NCI-H146 treated with DMSO at 0.1 percent for 48 hours (cell line): ENCODE measurements around the gene WDR33.

Source experiments
- DNase-seq: peaks from one replicate; lab custom pipeline; 2025; ENCODE audit not compliant: unreplicated experiment; lab: John Stamatoyannopoulos, UW

WDR33 gene

GRCh38 chr2:127674241-127675209, 136.4 kb downstream of the WDR33 start:
- no peak for DNase-seq

GRCh38 chr2:127673291-127674069, 137.5 kb downstream of the WDR33 start:
- no peak for DNase-seq

- DNase-seq = no peak
These were observed 138.4 kb downstream of the WDR33 start for GRCh38 chr2:127672341-127673224.

- DNase-seq = no peak
These were observed 139.2 kb downstream of the WDR33 start for GRCh38 chr2:127671557-127672302.

- DNase-seq = no peak
These were observed 140.0 kb downstream of the WDR33 start for GRCh38 chr2:127670957-127671290.

- no peak for DNase-seq
These were observed 140.7 kb downstream of the WDR33 start for GRCh38 chr2:127670055-127670956.

- DNase-seq = no peak
These were observed 141.9 kb downstream of the WDR33 start for GRCh38 chr2:127669056-127669455.

- no peak for DNase-seq
These were observed 145.6 kb downstream of the WDR33 start for GRCh38 chr2:127665267-127665893.

- DNase-seq = no peak
These were observed 146.1 kb downstream of the WDR33 start for GRCh38 chr2:127664895-127665225.

GRCh38 chr2:127664065-127664894, 146.7 kb downstream of the WDR33 start:
- no peak for DNase-seq

- no peak for DNase-seq
These were observed 147.4 kb downstream of the WDR33 start for GRCh38 chr2:127663566-127664064.

GRCh38 chr2:127662937-127663565, 147.9 kb downstream of the WDR33 start:
- DNase-seq = no peak

GRCh38 chr2:127661949-127662510, 148.9 kb downstream of the WDR33 start:
- DNase-seq = no peak

- DNase-seq = no peak
These were observed 149.8 kb downstream of the WDR33 start for GRCh38 chr2:127661072-127661649.

GRCh38 chr2:127660291-127660578, 150.7 kb downstream of the WDR33 start:
- no peak for DNase-seq

- DNase-seq = no peak
These were observed 151.3 kb downstream of the WDR33 start for GRCh38 chr2:127659408-127660290.
